NCI-H146 (cell line): ENCODE measurements around the gene DENND1A.

Experiments
- DNase-seq: peaks from one replicate; lab custom pipeline; 2025; lab: John Stamatoyannopoulos, UW

DENND1A gene

DNA sequence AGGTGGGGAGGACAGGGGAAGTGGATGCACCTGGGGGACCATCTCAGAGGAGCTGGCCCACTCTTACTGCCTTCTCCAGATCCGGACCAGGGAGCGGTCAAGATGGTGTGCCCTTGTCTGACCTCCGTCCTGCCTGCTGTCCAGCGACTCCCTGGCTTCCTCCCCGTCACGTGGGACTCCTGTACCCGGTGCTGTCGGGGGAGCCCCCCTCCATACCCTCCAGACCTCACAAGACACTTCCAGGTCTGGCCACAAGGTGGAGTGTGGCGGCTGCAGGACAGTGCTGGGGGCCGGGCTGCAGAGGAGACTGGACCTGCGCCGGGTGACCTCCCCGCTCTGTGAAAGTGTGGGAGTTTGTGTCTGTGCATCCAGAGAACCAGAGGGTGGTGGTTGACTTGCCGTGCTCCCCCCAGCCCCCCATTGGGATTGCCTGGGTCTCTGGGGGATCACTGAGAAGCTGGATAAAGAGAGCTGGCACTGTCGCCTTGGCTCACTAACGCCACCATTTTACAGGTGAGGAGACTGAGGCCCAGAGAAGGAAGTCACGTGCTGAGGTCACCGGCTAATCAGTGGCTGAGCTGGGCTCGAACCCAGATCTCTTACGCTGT lies 575.8 kb downstream of the DENND1A start:
- DNase-seq: peak; percentile 52

- DNase-seq: no peak
Observed at GRCh38 chr9:123353041-123353440, 576.9 kb downstream of the DENND1A start.

- no peak for DNase-seq
Observed at GRCh38 chr9:123350590-123351310, 579.2 kb downstream of the DENND1A start.

GRCh38 chr9:123349691-123350480 lies 580.0 kb downstream of the DENND1A start:
- peak; percentile 50 for DNase-seq

DNA sequence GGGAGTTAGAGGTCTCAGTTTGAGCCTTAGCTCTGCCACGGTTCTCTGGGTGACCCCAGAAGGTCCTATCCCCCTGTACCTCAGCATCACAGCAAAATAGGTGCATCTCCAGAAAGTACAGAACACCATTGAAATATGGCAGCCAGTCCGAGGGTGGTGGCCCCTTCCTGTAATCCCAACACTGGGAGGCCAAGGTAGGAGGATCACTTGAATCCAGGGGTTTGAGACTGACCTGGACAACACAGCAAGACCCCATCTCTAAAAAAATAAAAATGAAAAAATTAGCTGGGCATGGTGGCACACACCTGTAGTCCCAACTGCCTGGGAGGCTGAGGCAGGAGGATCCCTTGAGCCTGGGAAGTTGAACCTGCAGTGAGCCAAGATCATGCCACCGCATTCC lies 580.9 kb downstream of the DENND1A start:
- DNase-seq: no peak

DNA sequence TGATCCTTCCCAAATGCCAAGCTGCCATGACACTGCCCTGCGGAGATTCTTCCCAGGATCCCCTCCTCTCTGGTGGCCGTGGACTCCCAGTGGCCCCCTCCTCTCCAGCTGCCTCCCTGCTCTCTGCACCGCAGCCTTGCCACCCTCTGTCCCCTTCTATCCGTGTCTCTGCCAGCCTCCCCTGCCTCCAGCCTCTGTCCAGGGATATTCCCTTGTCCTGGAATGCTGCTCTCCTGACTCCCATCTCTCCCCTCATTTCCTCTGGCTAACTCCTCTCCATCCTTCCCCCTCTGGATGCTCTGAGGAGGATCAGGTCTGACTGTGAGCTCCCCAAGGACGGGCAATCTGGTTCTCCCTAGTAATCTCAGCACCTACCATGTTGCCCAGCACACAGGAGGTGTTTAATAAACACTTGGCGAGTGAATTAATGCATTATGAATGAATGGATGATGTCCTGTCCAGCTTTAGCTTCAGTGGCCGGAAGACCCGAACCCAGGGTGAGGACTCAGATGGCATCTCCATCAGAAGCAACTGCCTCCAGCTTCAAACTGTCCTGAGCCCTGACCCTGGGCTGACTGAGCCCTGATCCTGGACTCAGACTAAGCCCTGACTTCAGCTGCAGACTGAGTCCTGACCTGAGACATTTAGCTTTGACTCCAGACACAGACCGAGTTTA lies 581.5 kb downstream of the DENND1A start:
- DNase-seq: no peak

DNA sequence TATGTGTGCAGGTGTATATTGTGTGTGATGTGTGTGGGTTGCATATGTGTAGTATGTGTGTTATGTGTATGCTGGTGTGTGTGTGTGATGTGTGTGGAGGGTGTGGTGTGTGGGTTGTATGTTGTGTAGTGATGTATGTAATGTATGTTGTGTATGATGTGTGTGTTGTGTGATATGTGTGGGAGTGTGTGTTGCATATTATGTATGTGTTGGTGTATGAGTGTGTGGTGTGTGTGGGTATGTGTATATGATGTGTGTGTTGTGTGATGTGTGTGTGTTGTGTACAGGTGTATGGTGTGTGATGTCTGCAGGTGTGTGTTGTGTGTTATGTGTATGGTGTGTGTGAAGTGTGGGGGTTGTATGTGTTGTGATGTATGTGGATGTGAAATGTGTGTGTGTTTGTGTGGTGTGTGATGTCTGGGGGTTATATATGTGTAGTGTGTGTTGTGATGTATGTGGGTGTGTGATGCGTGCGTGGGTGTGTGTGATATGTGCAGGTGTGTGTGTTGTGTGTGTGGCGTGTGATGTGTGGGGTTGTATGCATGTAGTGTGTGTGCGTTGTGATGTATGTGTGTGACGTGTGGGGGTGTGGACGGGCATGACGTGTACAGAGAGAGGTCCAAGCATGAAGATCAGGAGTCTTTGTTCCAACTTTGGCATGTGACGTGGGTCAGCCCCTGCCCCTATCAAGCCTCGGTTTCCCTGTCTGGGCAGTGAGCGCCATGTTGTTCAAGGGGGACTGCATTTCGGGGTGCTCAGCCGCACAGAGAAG lies 582.5 kb downstream of the DENND1A start:
- DNase-seq: no peak

- no peak for DNase-seq
Observed at GRCh38 chr9:123346826-123347225, 583.1 kb downstream of the DENND1A start.

- peak; percentile 19 for DNase-seq
Observed at GRCh38 chr9:123346026-123346425, 583.9 kb downstream of the DENND1A start.

GRCh38 chr9:123345567-123345955 lies 584.4 kb downstream of the DENND1A start:
- DNase-seq: no peak

- DNase-seq: no peak
Observed at GRCh38 chr9:123344192-123344949, 585.6 kb downstream of the DENND1A start.

DNA sequence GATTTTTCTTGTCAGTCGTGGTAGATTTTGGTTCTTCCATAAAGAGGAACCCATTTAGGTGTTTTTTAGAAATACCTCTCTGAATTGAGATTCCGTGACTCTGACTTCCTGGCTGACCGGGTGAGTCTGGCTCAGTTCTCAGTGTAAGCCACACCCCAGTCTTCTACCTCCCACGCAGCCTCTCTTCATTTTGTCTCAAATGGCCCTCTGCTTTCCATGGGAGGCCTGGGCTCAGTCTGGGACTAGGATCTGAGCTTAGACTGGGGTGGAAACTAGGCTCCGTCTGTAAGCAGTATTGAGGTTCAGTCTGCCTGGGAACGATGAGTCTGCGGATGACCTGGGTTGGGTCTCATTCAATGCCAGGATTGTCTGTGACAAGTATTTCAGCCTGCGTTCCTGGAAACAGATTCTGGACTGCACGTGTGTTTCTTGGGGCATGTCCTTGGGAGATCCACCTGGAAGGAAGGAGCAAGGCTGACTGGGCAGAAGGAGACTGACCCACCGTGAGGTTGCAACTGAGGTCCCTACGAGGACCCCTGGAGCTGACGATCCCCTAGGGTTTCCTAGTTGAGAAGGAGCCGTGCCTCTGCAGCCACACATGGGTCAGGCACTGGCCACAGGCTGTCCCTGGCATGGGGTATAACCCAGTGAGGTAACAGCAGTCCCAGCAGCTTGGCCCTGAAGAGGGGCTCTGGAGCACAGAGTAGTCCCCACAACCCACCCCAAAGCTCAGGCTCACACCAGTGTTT lies 586.3 kb downstream of the DENND1A start:
- DNase-seq: no peak

DNA sequence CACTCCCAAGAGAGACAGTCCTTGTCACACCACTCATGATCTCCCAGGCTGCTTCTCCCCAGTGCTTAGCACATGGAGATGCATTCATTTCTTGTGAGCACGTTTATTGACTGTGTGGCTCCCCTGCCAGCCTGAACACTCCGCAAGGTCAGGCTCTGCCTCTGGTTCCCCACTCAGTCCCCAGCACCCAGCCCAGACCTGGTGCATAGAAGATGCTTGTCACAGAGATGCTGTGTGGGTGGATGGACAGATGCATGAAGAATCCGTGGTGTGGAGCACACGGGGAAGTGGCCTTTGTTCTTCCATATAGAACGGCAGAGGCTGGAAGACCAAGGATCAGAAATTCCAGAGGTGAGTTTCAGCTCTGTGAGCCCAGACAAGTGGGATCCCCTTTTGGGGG lies 587.7 kb downstream of the DENND1A start:
- DNase-seq: no peak

GRCh38 chr9:123341816-123342215 lies 588.1 kb downstream of the DENND1A start:
- DNase-seq: no peak

GRCh38 chr9:123339666-123340510 lies 590.0 kb downstream of the DENND1A start:
- DNase-seq: no peak

- DNase-seq: no peak
Observed at GRCh38 chr9:123338710-123339665, 590.9 kb downstream of the DENND1A start.

DNA sequence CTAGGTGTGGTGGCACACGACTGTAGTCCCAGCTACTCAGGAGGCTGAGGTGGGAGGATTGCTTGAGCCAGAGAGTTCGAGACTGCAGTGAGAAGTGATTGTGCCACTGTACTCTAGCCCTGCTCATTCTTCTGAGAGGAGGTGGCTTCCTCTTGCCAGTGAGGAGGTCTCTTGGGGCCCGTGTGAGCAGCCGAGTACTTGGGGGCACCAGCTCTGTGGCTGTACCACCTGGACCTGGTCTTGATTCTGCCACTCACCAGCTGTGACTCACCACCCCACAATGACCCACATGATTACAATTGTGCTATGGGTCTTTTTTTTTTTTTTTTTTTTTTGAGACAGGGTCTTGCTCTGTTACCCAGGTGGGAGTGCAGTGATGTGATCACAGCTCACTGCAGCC lies 592.0 kb downstream of the DENND1A start:
- DNase-seq: no peak

DNA sequence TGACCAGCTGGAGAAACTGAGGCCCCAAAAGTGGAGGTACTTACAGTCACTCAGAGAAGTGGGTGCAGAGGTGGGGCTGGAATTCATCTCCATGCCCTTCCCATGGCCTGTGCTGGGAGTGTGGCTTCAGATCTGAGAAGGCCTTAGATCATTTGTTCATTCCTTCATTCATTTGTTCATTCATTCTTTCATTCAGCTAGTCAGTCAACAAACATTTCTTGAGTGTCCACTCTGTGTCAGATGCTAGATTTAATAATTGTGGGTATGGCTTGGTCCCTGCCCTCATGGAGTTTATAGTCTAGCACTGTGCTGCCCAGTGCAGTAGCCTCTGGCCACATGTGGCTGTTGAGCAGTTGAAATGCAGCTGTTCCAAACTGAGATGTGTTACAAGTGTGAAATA lies 593.0 kb downstream of the DENND1A start:
- no peak for DNase-seq
